Kidney tubule cell (primary cell): ENCODE data around the gene NOC2L.

ENCODE experiments used
- DNase-seq: peaks from one replicate; pipeline ENCODE4 v3.0.0-alpha.2; 2018; ENCODE audit warnings: low spot score

NOC2L gene

GRCh38 chr1:916173-917075 is 42.6 kb downstream of the NOC2L start:
- no peak for DNase-seq

DNA sequence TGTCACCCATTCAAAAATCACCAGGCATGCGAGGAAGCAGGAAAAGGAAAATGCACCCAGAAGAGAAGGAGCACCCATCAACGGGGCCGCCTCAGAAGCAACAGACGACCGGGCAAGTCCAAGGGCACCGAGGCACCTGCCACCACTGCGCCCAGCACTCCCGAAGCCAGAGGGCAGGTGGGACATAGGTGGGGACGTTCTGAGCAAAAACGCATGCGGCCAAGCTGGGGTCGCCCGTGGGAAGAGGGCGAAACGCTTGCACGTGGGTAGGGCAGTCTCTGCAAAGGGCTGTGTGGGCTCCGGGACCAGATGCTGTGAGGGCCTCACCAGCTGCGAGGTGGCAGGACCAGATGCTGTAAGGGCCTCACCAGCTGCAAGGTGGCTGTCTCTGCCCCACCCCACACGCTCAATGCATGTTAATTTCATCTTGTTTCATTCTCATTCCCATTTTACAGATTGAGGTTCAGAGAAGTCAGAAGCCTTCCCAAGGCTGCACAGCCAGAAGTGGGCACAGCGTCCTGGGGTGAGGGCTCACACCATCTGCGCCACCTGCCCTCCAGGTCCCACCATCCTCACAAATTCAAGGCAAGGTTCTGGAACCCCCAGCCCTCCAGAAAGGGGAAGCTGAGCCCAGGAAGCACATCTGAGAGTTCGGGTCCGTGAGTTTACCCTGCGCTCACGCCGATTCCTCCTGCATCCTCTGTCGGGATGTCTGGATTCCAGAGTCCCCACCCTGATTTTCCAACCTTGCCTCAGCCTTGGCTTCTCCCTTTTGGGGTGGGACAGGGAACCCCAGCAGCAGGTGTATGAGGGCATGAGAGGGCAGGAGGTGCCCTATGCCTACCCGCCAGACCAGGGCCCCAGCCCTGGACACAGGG is 43.5 kb downstream of the NOC2L start:
- no peak for DNase-seq

DNA sequence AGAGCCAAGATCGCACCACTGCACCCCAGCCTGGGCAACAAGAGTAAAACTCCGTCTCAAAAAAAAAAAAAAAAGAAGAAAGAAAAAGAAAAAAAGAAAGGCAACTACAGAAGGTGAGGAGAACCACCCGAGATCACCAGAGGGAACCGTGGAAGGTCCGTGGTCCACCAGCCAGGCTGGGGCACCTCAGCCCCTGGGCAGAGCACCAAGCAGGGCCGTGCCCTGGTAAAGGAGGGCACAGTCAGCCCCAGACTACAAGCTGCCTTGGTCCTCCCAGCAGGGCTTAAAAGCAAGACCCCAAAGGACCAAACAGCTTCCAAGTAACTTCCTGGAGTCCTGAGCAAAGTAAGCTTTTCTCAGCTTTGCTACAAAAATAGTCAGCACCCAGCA is 44.2 kb downstream of the NOC2L start:
- no peak for DNase-seq

- DNase-seq: no peak
Observed at GRCh38 chr1:914131-914890, 44.7 kb downstream of the NOC2L start.

DNA sequence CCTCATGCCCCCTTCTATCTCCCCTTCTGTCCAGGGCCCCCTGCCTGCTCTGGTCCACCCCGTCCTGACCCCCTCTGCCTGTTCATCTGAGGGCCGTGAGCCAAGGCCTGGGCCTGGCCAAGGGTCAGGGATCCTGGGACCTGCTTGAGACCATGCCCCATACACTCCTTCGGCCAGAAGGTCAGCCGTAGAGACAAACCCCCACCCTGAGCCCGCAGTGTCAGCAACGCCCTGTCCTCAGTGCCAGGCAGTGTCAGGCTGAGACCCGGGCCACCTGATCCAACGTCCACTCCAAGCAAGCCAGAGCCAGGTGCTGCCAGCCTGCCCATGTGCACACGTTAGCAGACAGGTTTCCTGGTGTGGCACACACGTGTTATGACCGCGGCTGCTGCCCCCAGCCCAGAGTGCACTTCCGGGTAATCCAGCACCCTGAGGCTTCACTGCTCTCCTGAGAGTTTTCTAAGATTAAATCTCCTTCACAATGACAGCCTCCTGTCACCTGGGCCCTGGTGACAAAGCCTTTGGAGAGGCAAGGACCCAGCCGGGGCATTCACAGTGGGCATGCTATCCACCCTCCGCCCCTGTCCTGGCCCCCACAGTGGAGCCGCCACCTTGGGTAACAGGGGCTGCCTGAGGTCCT is 45.4 kb downstream of the NOC2L start:
- no peak for DNase-seq

GRCh38 chr1:912740-913301 is 46.2 kb downstream of the NOC2L start:
- DNase-seq: peak; percentile 85

DNA sequence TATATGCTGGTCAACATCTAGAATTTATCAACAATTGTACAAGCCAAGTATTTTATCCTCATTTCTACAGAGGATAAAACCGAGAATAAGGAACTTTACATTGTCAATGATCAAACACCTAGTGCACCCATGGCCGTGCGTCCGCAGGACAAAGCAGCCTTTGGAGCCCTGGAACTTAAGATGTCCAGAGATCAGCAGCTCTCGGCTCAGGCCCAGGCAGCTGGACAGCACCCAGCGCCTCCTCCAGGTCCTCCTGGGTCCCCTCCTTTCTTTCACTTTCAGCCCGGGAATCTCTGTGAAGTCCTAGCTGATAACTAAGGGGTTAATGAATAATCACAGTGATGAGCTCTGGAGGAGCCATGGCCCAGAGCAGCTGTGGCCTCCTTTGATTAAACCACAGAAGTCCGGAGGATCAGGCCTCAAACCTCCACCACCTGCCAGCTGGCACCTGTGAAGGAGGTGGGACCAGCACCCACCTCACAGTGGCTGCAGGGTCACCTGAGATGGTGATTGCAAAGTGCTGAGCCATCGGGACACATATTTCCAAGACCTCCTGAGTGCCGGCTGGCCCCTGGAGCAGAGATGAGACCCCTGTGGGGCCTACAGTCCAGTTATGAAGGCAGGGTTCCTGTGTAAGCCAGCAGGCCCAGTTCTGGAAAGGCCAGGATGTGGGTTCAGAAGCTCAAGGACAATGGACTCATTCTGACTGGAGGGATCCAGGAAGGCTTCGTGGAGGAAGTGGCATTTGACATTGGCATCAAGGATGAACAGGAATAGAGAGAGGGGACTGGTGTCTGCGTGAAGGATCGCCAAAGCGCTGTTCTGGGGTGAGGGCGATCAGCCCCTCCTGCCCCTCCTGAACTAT is 46.9 kb downstream of the NOC2L start:
- DNase-seq: peak; percentile 61

- peak; percentile 77 for DNase-seq
Observed at GRCh38 chr1:910881-911721, 48.0 kb downstream of the NOC2L start.

GRCh38 chr1:910311-910880 is 48.7 kb downstream of the NOC2L start:
- peak; percentile 44 for DNase-seq

DNA sequence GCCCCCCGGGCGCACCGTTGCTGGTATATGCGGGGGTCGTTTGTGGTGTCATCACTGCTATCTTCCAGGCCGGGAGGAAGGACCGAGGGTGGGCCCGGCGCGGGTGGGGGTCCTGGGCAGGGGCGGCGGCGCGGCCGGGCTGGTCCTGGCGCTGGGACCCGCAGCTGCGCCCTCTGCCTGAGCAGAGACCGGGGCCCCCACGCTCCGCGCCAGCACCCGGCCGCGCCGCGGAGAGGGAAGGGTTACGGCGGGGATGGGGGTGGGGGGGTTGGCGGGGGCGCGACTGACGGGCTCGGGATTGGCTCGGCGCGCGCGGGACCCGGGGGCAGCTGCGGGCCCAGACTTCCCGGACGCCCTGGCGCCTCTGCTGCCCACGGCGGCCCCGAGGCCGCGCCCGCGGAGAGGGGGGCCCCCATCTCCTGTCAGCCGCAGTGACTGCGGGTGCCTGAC is 49.2 kb downstream of the NOC2L start:
- no peak for DNase-seq

- DNase-seq: no peak
Observed at GRCh38 chr1:908661-909060, 50.4 kb downstream of the NOC2L start.

- DNase-seq: no peak
Observed at GRCh38 chr1:907611-908451, 51.2 kb downstream of the NOC2L start.

GRCh38 chr1:906600-907420 is 52.2 kb downstream of the NOC2L start:
- peak; percentile 88 for DNase-seq

GRCh38 chr1:905811-906599 is 53.1 kb downstream of the NOC2L start:
- no peak for DNase-seq

DNA sequence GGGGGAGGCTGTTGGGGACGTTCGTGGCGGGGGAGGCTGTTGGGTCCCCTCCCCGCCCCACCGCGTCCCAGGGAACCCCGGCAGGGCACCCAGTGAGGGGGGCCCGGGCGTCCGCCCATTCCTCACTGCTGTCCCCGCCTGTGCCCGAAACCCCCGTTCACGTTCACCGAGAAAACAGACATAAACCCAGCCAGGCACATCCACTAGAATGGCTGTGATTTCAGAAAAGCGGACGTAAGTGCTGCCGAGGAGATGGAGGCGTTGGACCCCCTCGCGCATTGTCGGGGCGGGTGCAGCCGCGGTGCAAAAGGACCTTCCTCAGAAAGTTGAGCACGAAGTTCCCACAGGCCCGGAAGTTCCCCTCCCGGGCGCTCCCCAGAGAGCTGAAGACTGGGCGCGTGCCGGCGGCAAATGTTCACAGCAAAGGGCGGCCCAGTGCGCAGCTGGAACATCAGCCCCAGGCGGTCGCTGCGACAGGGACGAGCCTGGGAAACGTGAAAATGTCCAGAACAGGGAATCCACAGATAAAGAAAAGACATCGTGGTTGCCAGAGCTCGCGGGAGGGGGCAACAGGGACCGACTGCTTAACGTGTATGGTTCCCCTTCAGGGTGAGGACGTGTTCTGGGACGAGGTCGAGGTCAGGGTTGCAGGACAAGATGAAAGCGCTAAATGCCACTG is 53.8 kb downstream of the NOC2L start:
- no peak for DNase-seq
